NB4 (cell line): ENCODE results near the gene SRRD.

Experiments used
- MYC ChIP-seq: IDR thresholded peaks from 2 replicates; pipeline ENCODE4 v1.6.1; 2011; ENCODE audit warnings: low read depth, low read length
- TF ChIP-seq, protein P1 (sequence below): IDR thresholded peaks from 2 replicates; pipeline ENCODE4 v1.6.1; 2011; ENCODE audit warnings: low read depth, low read length

DNA sequence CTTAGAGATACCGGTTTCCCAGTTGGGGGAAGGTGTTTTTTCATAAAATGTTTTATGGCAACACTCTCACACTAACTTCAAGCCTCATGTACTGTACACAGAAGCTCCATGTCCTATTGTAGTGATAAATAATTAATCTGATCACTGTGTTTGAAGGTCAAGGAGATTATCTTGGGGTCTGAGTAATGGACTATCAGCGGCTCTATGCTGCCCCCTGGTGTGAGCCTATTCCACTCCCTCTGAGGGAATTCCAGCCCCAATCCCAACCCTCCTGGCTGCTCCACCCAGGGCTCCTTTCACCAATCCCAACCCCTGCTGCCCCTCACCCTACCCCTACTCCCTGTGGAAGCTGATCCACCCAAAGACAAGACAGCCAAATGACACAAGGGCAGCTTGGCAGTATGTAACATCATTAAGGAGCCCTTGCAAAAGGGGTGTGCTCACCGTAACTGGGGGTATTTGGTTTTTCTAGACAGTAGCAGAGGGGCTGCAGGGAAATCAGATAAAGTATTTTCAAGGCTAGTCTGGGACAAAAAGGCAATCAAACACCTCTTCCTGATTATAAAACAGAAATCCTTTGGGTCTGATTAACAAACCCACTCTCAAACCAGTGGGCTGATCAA, 22.4 kb upstream of the SRRD start:
- TF ChIP-seq MYC, result no peak
- TF ChIP-seq, protein P1, sequence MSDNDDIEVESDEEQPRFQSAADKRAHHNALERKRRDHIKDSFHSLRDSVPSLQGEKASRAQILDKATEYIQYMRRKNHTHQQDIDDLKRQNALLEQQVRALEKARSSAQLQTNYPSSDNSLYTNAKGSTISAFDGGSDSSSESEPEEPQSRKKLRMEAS, result no peak
